Placental pericyte (primary cell): ENCODE data around the gene CARS2. TPM values are rescaled to one million over a fixed set of nuclear protein-coding genes. Genes with fewer than 3 reads are reported as not detected.

Experiments used
- total RNA-seq: library from RNA; depleted of rRNA; stranded (reverse); fragments of >200 nt; gene quantifications from 2 replicates; pipeline ENCODE4 v1.2.3, GENCODE V29; 2012

CARS2 gene
- total RNA-seq, result 47.9 and 70.2 TPM in 2 replicates

GRCh38 chr13:110705826-110706569, at the start of gene CARS2:
TSS of gene CARS2 (minus strand) at chr13:110706116. CDS start at chr13:110706093, 23 bp downstream.

GRCh38 chr13:110713642-110713952, 7.7 kb upstream of the CARS2 start, which contains the start of gene ING1:
TSS of gene ING1 (plus strand) at chr13:110713700. CDS start at chr13:110714150, 450 bp downstream.

GRCh38 chr13:110615322-110616102, 90.4 kb downstream of the CARS2 start, which contains the start of gene NAXD:
TSS of gene NAXD (plus strand) at chr13:110615545. CDS start at chr13:110615602, 57 bp downstream.

Other genes with a start within 250 kb of the CARS2 start
- 3.4 and 11.2 TPM in 2 replicates for gene RAB20, start 144.4 kb downstream of the CARS2 start, total RNA-seq
- 18.6 and 24.9 TPM in 2 replicates for gene NAXD, start 90.6 kb downstream of the CARS2 start, total RNA-seq
- gene ING1, start 7.6 kb upstream of the CARS2 start, total RNA-seq, result 12.7 and 16.2 TPM in 2 replicates
- gene ANKRD10, start 209.0 kb upstream of the CARS2 start, total RNA-seq, result 86.2 and 94.3 TPM in 2 replicates